DMS153 treated with DMSO at 0.1 percent for 48 hours (cell line): Measurements from ENCODE around the gene CBFA2T2.
A peak's percentile ranks its signal among the peaks of the same experiment; 100 is the strongest.
"Not testable (repeated sequence)": the region's sequence is repeated elsewhere in the genome, so short reads cannot be mapped to it uniquely, and the experiment has no call there.

Source experiments
- DNase-seq: peaks from one replicate; lab custom pipeline; 2025; ENCODE audit not compliant: unreplicated experiment; lab: John Stamatoyannopoulos, UW

The CBFA2T2 gene

GRCh38 chr20:33570743-33571142 is 80.8 kb downstream of the CBFA2T2 start:
- no peak for DNase-seq

DNA sequence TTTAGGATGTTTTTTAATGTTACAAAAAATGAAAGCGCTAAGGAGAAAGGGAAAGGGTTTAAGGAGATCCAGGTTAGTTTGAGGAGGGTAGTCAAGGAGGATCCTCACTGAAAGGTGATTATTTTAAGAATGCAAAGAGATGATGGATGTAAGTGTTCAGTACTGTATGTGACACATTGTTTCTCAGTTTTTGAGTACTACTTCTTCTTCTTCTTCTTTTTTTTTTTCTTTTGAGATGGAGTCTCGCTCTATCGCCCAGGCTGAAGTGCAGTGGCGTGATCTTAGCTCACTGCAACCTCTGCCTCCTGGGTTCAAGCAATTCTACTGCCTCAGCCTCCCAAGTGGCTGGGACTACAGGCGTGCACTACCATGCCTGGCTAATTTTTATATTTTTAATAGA is 83.4 kb downstream of the CBFA2T2 start:
- not testable (repeated sequence) for DNase-seq

DNA sequence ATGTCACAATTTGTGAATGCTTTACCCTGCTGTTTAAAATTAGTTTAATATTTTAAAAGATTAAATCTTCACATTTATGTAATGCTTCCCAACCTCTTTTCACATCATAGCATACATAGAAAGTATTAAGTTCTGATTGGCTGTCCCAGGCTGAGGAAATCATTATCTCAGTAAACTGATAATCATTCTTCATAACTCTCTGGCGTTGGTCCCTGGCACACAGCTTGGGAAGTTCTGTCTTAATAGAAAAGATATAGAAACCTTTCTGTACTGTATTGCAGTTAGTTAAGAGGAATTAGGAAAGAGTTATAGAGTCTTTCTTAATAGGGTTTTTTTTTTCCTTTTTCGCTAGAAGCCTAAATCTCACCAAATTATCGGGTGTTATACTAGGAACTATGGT is 85.4 kb downstream of the CBFA2T2 start:
- DNase-seq = no peak

- peak; percentile 46 for DNase-seq
These were observed 86.7 kb downstream of the CBFA2T2 start for GRCh38 chr20:33576432-33577125.

DNA sequence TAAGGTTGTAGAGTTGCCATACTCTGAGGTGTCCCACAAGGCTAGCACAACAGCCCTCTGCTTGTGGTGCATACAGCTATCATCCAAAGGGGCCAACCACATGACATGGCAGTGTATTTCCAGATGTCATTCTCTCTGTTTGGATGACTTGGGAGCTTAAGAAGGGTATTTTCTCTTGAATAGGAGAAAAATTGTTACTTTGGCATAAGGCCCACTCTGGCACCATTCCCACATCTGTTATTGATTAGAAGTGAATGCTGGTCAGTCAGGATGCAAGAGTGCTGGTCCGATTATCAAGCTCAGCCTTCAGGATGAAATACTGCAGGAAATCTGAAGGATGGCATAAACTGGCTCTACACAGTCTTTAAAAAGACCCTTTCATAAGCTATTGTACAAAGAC is 88.6 kb downstream of the CBFA2T2 start:
- no peak for DNase-seq

GRCh38 chr20:33583143-33583542 is 93.2 kb downstream of the CBFA2T2 start:
- DNase-seq = no peak

DNA sequence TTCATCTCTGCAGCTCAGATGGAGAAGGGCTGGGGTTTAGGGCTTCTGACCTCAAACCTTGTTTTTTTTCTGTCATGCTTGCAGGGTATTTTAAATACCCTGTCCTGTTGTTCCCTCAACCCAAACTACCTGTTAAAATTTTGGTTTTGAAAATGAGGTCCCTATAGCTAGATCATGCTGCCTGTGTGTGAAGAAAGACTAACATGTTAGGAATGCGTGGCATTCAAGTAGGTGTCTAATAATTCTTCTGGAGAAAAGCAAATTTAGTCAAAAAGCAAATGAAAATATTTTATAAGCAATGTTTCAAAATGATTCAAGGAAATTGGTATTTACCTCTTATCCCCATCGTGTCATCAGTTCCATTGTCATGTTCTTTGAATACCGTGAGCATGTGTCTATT is 95.1 kb downstream of the CBFA2T2 start:
- no peak for DNase-seq

GRCh38 chr20:33585413-33585812 is 95.5 kb downstream of the CBFA2T2 start:
- no peak for DNase-seq

DNA sequence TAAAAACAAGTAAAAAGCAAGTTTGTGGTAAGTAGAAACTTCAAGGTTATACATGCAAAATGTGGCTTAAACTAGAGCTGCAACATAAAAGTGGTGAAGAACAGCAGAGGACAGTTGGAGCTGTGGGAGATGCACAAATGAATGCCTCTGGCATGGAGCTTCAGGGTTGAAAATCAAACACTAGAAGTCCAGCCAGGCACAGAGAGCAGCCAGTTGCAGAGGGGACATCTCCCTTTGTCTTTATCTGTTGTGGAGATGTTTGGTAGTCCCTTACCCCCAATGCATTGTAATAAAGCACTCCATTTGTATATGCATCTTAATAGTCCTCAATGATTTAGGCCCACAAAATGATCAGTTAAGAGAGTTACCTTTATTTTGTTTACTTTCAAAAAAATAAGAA is 99.2 kb downstream of the CBFA2T2 start:
- DNase-seq = no peak

- DNase-seq = not testable (repeated sequence)
These were observed 102.0 kb downstream of the CBFA2T2 start for GRCh38 chr20:33591901-33592300.

GRCh38 chr20:33594743-33595142 is 104.8 kb downstream of the CBFA2T2 start:
- no peak for DNase-seq

GRCh38 chr20:33600414-33600813 is 110.5 kb downstream of the CBFA2T2 start:
- no peak for DNase-seq

DNA sequence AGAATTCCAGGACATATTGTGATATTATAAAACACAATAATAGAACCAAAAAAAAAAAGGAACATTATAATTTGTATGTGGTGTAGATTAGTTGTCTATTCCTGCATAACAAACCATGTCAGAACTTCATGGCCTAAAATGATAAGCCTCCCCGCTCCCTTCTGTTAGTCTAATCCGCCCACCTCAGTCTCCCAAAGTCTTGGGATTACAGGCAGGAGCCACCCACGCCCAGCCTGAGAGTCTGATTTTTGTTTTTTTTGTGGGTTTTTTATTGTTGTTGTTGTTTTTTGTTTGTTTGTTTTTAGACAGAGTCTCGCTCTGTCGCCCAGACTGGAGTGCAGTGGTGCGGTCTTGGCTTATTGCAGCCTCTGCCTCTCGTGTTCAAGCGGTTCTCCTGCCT is 111.1 kb downstream of the CBFA2T2 start:
- no peak for DNase-seq

DNA sequence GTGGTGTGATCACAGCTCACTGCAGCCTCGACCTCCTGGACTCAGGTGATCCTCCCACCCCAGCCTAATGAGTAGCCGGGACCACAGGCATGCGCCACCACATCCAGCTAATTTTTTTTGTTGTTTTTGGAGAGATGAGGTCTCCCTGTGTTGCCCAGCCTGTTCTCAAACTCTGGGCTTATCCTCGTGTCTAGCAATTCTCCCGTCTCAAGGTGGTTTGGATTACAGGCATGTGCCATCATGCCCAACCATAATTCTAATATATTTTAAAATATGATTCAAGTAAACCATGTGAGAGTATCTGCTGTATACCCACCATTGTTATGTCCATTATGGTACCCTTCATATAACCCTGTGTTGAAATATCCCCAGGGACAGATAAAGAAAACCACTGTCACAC is 112.0 kb downstream of the CBFA2T2 start:
- no peak for DNase-seq

GRCh38 chr20:33602826-33603590 is 113.1 kb downstream of the CBFA2T2 start:
- no peak for DNase-seq

DNA sequence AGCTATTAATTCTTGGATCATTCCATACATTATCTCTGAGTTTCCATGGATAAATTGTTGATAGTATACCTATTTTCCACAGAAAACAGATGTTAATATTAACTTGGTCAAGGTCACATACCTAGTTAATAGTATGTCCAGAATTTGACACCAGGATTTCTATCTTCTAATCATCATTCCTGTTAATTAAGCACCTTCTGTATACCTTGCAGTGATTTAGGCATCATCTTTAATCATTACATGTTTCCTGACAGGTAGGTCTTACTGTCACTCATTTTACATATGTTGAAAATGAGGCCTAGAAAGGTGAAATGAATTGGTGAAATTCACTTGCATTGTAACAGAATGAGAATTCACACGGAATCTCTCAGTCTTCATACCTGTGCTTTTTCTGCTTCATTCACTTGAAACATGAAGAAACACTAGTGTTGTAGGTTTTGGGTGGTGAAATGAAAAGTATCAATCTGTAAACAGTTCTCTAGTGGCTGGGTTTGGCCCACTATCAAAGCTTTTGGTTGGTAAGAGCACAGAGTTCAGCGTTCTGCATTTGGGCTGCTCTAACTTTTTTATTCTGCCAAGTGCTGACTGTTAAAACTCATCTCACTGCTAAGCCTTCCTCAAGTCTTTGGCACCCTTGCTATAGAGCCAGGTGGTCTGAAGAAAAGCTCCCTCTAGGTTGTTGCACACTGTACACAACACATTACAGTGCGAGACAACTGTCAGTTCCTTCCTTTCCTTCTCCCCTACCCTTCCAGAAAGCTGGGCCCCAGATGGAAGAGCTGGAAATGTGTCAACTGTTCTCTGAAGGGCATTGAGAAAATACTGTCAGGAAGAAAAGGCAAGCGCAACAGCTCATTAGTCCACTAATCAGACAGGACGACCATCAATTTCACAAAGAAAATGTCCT is 114.4 kb downstream of the CBFA2T2 start:
- no peak for DNase-seq

- DNase-seq = no peak
These were observed 115.1 kb downstream of the CBFA2T2 start for GRCh38 chr20:33604991-33605370.

GRCh38 chr20:33606118-33606771 is 116.3 kb downstream of the CBFA2T2 start:
- DNase-seq = no peak

DNA sequence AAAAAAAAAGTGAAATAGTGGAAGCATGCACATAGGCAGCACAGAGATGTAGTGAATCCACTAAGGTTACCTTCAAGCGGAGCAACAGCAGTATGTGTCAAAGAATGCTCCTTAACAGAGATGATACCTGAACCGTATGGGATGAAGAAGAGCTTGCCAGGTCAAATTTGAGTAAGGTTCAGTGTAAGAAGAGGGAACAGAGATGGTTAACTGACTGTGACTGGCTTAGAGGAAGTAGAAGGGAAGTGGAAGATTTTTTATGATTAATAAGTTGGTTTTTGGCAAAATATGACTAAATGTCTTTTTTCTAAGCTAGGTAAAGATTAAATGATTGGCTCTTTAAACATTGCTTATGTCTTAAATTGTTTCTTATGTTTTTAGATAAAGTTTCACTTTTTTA is 119.6 kb downstream of the CBFA2T2 start:
- DNase-seq = no peak

- DNase-seq = no peak
These were observed 121.2 kb downstream of the CBFA2T2 start for GRCh38 chr20:33611106-33611505.

DNA sequence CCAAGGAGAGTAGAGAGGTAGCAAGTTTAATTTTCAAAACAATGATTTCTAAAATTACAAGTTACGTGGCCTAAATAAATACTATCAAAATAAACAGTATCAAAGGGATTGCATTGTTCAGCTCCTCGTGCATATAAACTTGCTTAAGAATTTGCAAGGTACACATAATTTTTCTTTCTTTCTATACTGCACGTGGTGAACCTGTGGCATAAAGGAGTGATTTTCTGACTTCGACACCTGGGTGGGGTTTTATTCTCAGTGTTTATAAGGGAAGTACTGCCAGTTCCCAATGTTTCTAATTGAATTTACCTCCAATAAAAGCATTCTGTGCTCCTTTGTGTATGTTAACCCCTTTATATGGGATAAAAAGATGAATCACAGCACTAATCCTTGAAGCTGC is 122.1 kb downstream of the CBFA2T2 start:
- no peak for DNase-seq
